IMR-90 (cell line): ENCODE results near the gene OGFR. TPM values are rescaled to one million over a fixed set of nuclear protein-coding genes. Genes with fewer than 3 reads are reported as not detected.
"Not testable (repeated sequence)": the region's sequence is repeated elsewhere in the genome, so short reads cannot be mapped to it uniquely, and the experiment has no call there.

Source experiments
- ATAC-seq: fragments of 200-7000 bp; cut with Tn5 transposase; 2 replicates; pipeline ENCODE4 v1.9.1; 2020; ENCODE audit warnings: low read depth, mild to moderate bottlenecking, moderate library complexity
- BruUV-seq: library from RNA; stranded (reverse); fragments of 400-500 nt; replicated peaks from 2 replicates; lab custom pipeline; 2021; lab: Mats Ljungman, UMichigan
- CTCF ChIA-PET: fragments of 300-600 bp; formaldehyde crosslinking; extraction: SDS; loops from one replicate; lab custom pipeline; 2021; ENCODE audit warnings: antibody characterized with exemption; lab: Yijun Ruan, JAX
- POLR2A ChIA-PET: fragments of 300-600 bp; sonication (Branson Sonifier 250); formaldehyde crosslinking; loops from one replicate; lab custom pipeline; 2022; ENCODE audit warnings: antibody characterized with exemption; ENCODE audit not compliant: unreplicated experiment; lab: Charles Lee
- DNase-seq: peaks from one replicate; pipeline ENCODE4 v3.0.0; 2013
- H2AFZ ChIP-seq: replicated peaks from 2 replicates; pipeline ENCODE3; 2013; ENCODE audit warnings: low read length, mild to moderate bottlenecking; ENCODE audit not compliant: poor library complexity
- H2AK5ac ChIP-seq: 2 replicates; pipeline ENCODE4 v1.6.1; 2013; ENCODE audit warnings: low read depth, low read length, inconsistent platforms
- H2AK9ac ChIP-seq: replicated peaks from 2 replicates; pipeline ENCODE3; 2013; ENCODE audit warnings: mild to moderate bottlenecking, low read depth, low read length, moderate library complexity; ENCODE audit not compliant: poor library complexity
- H2BK120ac ChIP-seq: 2 replicates; pipeline ENCODE4 v1.6.1; 2013; ENCODE audit warnings: low read depth, low read length, inconsistent platforms
- H2BK15ac ChIP-seq: 3 replicates; pipeline ENCODE4 v1.6.1; 2013; ENCODE audit warnings: low read depth, low read length, inconsistent platforms
- H2BK20ac ChIP-seq: 2 replicates; pipeline ENCODE4 v1.6.1; 2013; ENCODE audit warnings: low read depth, mild to moderate bottlenecking, inconsistent platforms, low read length, moderate library complexity
- H2BK5ac ChIP-seq: 2 replicates; pipeline ENCODE4 v1.6.1; 2013; ENCODE audit warnings: mild to moderate bottlenecking, low read depth, low read length, inconsistent platforms; ENCODE audit not compliant: poor library complexity, severe bottlenecking
- H3K14ac ChIP-seq: replicated peaks from 2 replicates; pipeline ENCODE4 v1.6.1; 2013; ENCODE audit warnings: low read depth, low read length, inconsistent platforms
- H3K18ac ChIP-seq: 2 replicates; pipeline ENCODE4 v1.6.1; 2013; ENCODE audit warnings: low read depth, low read length, control low read depth
- H3K23ac ChIP-seq: 2 replicates; pipeline ENCODE4 v1.6.1; 2013; ENCODE audit warnings: low read depth, low read length, inconsistent platforms
- H3K27ac ChIP-seq: 2 replicates; pipeline ENCODE4 v1.5.1; 2013; ENCODE audit warnings: mild to moderate bottlenecking, control low read depth, low read length; ENCODE audit not compliant: insufficient read depth
- H3K27me3 ChIP-seq: 2 replicates; pipeline ENCODE4 v1.6.1; 2013; ENCODE audit warnings: low read length; ENCODE audit not compliant: control insufficient read depth, insufficient read depth
- H3K36me3 ChIP-seq: 2 replicates; pipeline ENCODE4 v1.6.1; 2013; ENCODE audit warnings: low read length, mixed read lengths; ENCODE audit not compliant: control insufficient read depth, insufficient read depth
- H3K4ac ChIP-seq: 2 replicates; pipeline ENCODE4 v1.6.1; 2013; ENCODE audit warnings: low read depth, low read length, inconsistent platforms
- H3K4me1 ChIP-seq: 2 replicates; pipeline ENCODE4 v1.6.1; 2013; ENCODE audit warnings: low read length, mixed read lengths; ENCODE audit not compliant: control insufficient read depth, insufficient read depth
- H3K4me2 ChIP-seq: 2 replicates; pipeline ENCODE4 v1.6.1; 2013; ENCODE audit warnings: low read depth, mild to moderate bottlenecking, control low read depth, low read length, moderate library complexity
- H3K4me3 ChIP-seq: 2 replicates; pipeline ENCODE4 v1.5.1; 2013; ENCODE audit warnings: low read depth, mild to moderate bottlenecking, control low read depth, low read length, moderate library complexity; ENCODE audit not compliant: insufficient read depth
- H3K56ac ChIP-seq: 2 replicates; pipeline ENCODE4 v1.6.1; 2013; ENCODE audit warnings: low read length, inconsistent platforms; ENCODE audit not compliant: insufficient read depth; ENCODE audit errors: extremely low read depth
- H3K79me1 ChIP-seq, 2 experiments: 2 replicates each; pipeline ENCODE4 v1.6.1; 2013; ENCODE audit warnings: low read length in 2 of 2, inconsistent platforms in 1 of 2, low read depth in 1 of 2
- H3K9ac ChIP-seq: 2 replicates; pipeline ENCODE4 v1.6.1; 2013; ENCODE audit warnings: low read depth, low read length, control low read depth
- H3K9me1 ChIP-seq: 2 replicates; pipeline ENCODE4 v1.6.1; 2013; ENCODE audit warnings: low read length, inconsistent platforms; ENCODE audit not compliant: insufficient read depth
- H3K9me3 ChIP-seq: 2 replicates; pipeline ENCODE4 v1.6.1; 2013; ENCODE audit warnings: low read length; ENCODE audit not compliant: control insufficient read depth, insufficient read depth
- H4K20me1 ChIP-seq: 2 replicates; pipeline ENCODE4 v1.6.1; 2013; ENCODE audit warnings: low read length, inconsistent platforms; ENCODE audit not compliant: insufficient read depth
- H4K5ac ChIP-seq: 2 replicates; pipeline ENCODE4 v1.6.1; 2013; ENCODE audit warnings: mild to moderate bottlenecking, low read depth, low read length, control low read depth
- H4K8ac ChIP-seq, 2 experiments: 2 replicates each; pipeline ENCODE4 v1.6.1; 2013; ENCODE audit warnings: low read depth in 2 of 2, low read length in 2 of 2, control low read depth in 1 of 2, inconsistent platforms in 1 of 2
- H4K91ac ChIP-seq: 2 replicates; pipeline ENCODE4 v1.6.1; 2013; ENCODE audit warnings: low read depth, low read length, inconsistent platforms; ENCODE audit not compliant: insufficient read depth
- WGBS, 2 experiments: methylation state at CpG; one replicate each; pipeline versions ENCODE4 v1.1.5 to v1.1.7; 2013; ENCODE audit warnings: missing lambda C conversion rate in 2 of 2; ENCODE audit not compliant: insufficient read length in 1 of 2; ENCODE audit errors: extremely low coverage in 2 of 2; 5-methylcytosine and 5-hydroxymethylcytosine counted together
- dilution Hi-C: fragments of 300-500 bp; cut with HindIII; formaldehyde crosslinking; loops from one replicate; pipeline ENCODE4 v1.14.3; 2018; ENCODE audit warnings: low sequenced_read_pairs; ENCODE audit not compliant: unreplicated experiment
- in situ Hi-C: fragments of 300-500 bp; cut with MboI; formaldehyde crosslinking; loops from 3 replicates; pipeline ENCODE4 v1.14.3; 2019; ENCODE audit warnings: low sequenced_read_pairs, inconsistent platforms, mixed read lengths
- intact Hi-C: fragments of 100-400 bp; cut with micrococcal nuclease; formaldehyde crosslinking; loops from 2 replicates; pipeline ENCODE4 v1.10.0; 2022
- polyA plus RNA-seq, 3 experiments: library from polyadenylated mRNA; depleted of rRNA; stranded (reverse); fragments of >200 nt; gene quantifications; 2 replicates each; pipeline ENCODE4 v1.2.3, GENCODE V29; 2012; ENCODE audit warnings: low replicate concordance in 1 of 3
- total RNA-seq: library from RNA; depleted of rRNA; stranded (reverse); fragments of >200 nt; gene quantifications from 2 replicates; pipeline ENCODE4 v1.2.3, GENCODE V29; 2012

The OGFR gene
- total and polyA plus RNA-seq, 2 of the 4 experiments (the other 2 are of a cell fraction) = 22.4 to 30.1 TPM

DNA sequence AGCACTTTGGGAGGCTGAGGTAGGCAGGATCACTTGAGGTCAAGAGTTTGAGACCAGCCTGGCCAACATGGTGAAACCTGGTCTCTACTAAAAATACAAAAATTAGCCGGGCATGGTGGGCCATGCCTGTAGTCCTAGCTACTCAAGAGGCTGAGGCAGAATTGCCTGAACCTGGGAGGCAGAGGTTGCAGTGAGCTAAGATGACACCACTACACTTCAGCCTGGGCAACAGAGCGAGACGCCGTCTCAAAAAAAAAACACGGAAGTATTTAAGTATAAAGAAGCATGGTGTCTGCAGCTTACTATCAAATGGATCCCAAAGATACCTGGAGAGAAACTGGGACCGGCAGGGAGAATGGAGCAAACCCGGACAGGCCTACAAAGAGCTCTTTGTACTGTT lies 44.3 kb downstream of the OGFR start:
- H3K23ac ChIP-seq, H3K27me3 ChIP-seq, H3K56ac ChIP-seq, H3K14ac ChIP-seq, H3K9me3 ChIP-seq, H2AK5ac ChIP-seq, dilution Hi-C loops, BruUV-seq, H3K4me2 ChIP-seq, in situ Hi-C loops, H3K4ac ChIP-seq, DNase-seq, H4K8ac ChIP-seq, H2BK5ac ChIP-seq, H3K9ac ChIP-seq, H4K20me1 ChIP-seq, H4K91ac ChIP-seq, H2AFZ ChIP-seq, ATAC-seq, H4K5ac ChIP-seq, H3K27ac ChIP-seq, H3K4me3 ChIP-seq, H3K18ac ChIP-seq, H2BK20ac ChIP-seq, H3K9me1 ChIP-seq, H2BK15ac ChIP-seq, intact Hi-C loops, H2AK9ac ChIP-seq, H2BK120ac ChIP-seq, H3K4me1 ChIP-seq: not testable (repeated sequence)
- peaks cover 19% of the 10 kb centered on the region for H3K36me3 ChIP-seq
- H3K79me1 ChIP-seq = peaks cover 10 to 12% of the 10 kb centered on the region in 2 experiments; a peak in 3 of 4 replicates
- POLR2A ChIA-PET = interaction anchor here (0.5 kb wide), 1 partner anchor 753 kb away, joined by 5 read pairs; no protein-coding TSS in a partner anchor
- WGBS, 2 experiments = 83% methylated on average over 1 of the region's 7 CpGs; no CpG with 5 or more reads in 1 of the 2 experiments
- CTCF ChIA-PET = interaction anchor here (1.0 kb wide), 1 partner anchor 11 kb away, joined by 3 read pairs; no protein-coding TSS in a partner anchor
